CD4-positive, alpha-beta T cell treated with Interferon alpha-2 for 1 hour (primary cell): ENCODE data around the gene LARGE2.

Source experiments
- DNase-seq, 2 donors: peaks; one replicate each; pipeline ENCODE4 v3.0.0-alpha.2; 2020 to 2022

Gene LARGE2

GRCh38 chr11:45917623-45918330 is 4.7 kb upstream of the LARGE2 start, which contains the start of gene PEX16:
Gene PEX16, minus strand, starts transcription at chr11:45917877. Its CDS starts 66 bp downstream, at chr11:45917811.
- DNase-seq, result peak; percentile 98 to 99

GRCh38 chr11:45918331-45918941 is 4.0 kb upstream of the LARGE2 start:
- peak; percentile 54 to 66 for DNase-seq

GRCh38 chr11:45918962-45919675 is 3.3 kb upstream of the LARGE2 start:
- DNase-seq, result no peak

- DNase-seq, result no peak
These were observed 2.5 kb upstream of the LARGE2 start for GRCh38 chr11:45919806-45920530.

- no peak for DNase-seq
These were observed 1.7 kb upstream of the LARGE2 start for GRCh38 chr11:45920531-45921477.

- DNase-seq, result peak in 1 of 2 donors; percentile 20
These were observed 663 bp upstream of the LARGE2 start for GRCh38 chr11:45921561-45922424.

GRCh38 chr11:45924036-45924915 is 1.8 kb downstream of the LARGE2 start:
- DNase-seq, result no peak

- no peak for DNase-seq
These were observed 2.5 kb downstream of the LARGE2 start for GRCh38 chr11:45924927-45925326.

- no peak for DNase-seq
These were observed 3.1 kb downstream of the LARGE2 start for GRCh38 chr11:45925550-45925949.

- no peak for DNase-seq
These were observed 3.5 kb downstream of the LARGE2 start for GRCh38 chr11:45926001-45926401.

GRCh38 chr11:45926536-45927331 is 4.3 kb downstream of the LARGE2 start:
- DNase-seq, result no peak

GRCh38 chr11:45927332-45927683 is 4.9 kb downstream of the LARGE2 start:
- DNase-seq, result no peak

- no peak for DNase-seq
These were observed 5.4 kb downstream of the LARGE2 start for GRCh38 chr11:45927684-45928413.

GRCh38 chr11:45928535-45929215 is 6.2 kb downstream of the LARGE2 start:
- DNase-seq, result no peak

- DNase-seq, result no peak
These were observed 7.1 kb downstream of the LARGE2 start for GRCh38 chr11:45929486-45930030.

GRCh38 chr11:45930031-45930794 is 7.8 kb downstream of the LARGE2 start:
- DNase-seq, result peak; percentile 59 to 80
